Natural killer cell (primary cell): ENCODE results near the gene CXCL3. TPM values are rescaled to one million over a fixed set of nuclear protein-coding genes. Genes with fewer than 3 reads are reported as not detected.

Experiments used
- ATAC-seq, 3 donors: fragments of 150-1000 bp in 2 of 3; fragments of 200-7000 bp in 1 of 3; cut with Tn5 transposase; 1 replicate in 1 of 3; 2 replicates in 2 of 3; pipeline ENCODE4 v1.10.0; 2021; ENCODE audit warnings: mild to moderate bottlenecking in 2 of 3, moderate library complexity in 2 of 3
- DNase-seq, 2 donors: peaks; one replicate each; pipeline versions ENCODE4 v3.0.0 to v3.0.0-alpha.2; 2013 to 2021; ENCODE audit warnings: mixed read lengths in 1 of 2
- H3K27ac ChIP-seq: one replicate; pipeline ENCODE4 v1.5.1; 2013; ENCODE audit warnings: mild to moderate bottlenecking, low read length
- H3K27me3 ChIP-seq: one replicate; pipeline ENCODE4 v1.6.1; 2013; ENCODE audit warnings: low read length; ENCODE audit not compliant: control insufficient read depth, insufficient read depth
- H3K36me3 ChIP-seq: one replicate; pipeline ENCODE4 v1.6.1; 2013; ENCODE audit warnings: low read length; ENCODE audit not compliant: control insufficient read depth, insufficient read depth
- H3K4me1 ChIP-seq: one replicate; pipeline ENCODE4 v1.6.1; 2013; ENCODE audit warnings: low read length; ENCODE audit not compliant: control insufficient read depth, insufficient read depth
- H3K4me3 ChIP-seq: one replicate; pipeline ENCODE4 v1.5.1; 2013; ENCODE audit warnings: low read length
- H3K9me3 ChIP-seq: one replicate; pipeline ENCODE4 v1.6.1; 2013; ENCODE audit warnings: low read length; ENCODE audit not compliant: control insufficient read depth, insufficient read depth
- H3K27ac Mint-ChIP-seq, 2 donors: one replicate each; pipeline ENCODE4 v1.8.0; 2022; ENCODE audit warnings: mild to moderate bottlenecking in 2 of 2, mixed read lengths in 2 of 2, moderate library complexity in 1 of 2
- H3K27me3 Mint-ChIP-seq, 2 donors: one replicate each; pipeline ENCODE4 v1.8.0; 2022; ENCODE audit warnings: low read depth in 2 of 2, mixed read lengths in 2 of 2
- H3K36me3 Mint-ChIP-seq: one replicate; pipeline ENCODE4 v1.8.0; 2022; ENCODE audit warnings: mixed read lengths
- H3K4me1 Mint-ChIP-seq, 2 donors: one replicate each; pipeline ENCODE4 v1.8.0; 2022; ENCODE audit warnings: mixed read lengths in 2 of 2
- H3K4me3 Mint-ChIP-seq: one replicate; pipeline ENCODE4 v1.8.0; 2022; ENCODE audit warnings: mild to moderate bottlenecking, moderate library complexity, mixed read lengths
- H3K9me3 Mint-ChIP-seq, 2 donors: one replicate each; pipeline ENCODE4 v1.8.0; 2022; ENCODE audit warnings: mixed read lengths in 2 of 2
- CTCF ChIP-seq: fragments of 200-600 bp; IDR thresholded peaks from one replicate; pipeline ENCODE4 v1.8.0; 2022; ENCODE audit warnings: antibody characterized with exemption
- WGBS: methylation state at CpG from one replicate; pipeline ENCODE4 v1.1.7; 2013; ENCODE audit warnings: missing lambda C conversion rate; ENCODE audit not compliant: insufficient coverage; 5-methylcytosine and 5-hydroxymethylcytosine counted together
- intact Hi-C: fragments of 100-400 bp; cut with micrococcal nuclease; formaldehyde crosslinking; loops from one replicate; pipeline ENCODE4 v1.14.2; 2022
- total RNA-seq, 4 donors: library from RNA; stranded (reverse); fragments of 120-200 nt in 1 of 4; gene quantifications; one replicate each; pipeline versions ENCODE4 v1.2.3 to v1.2.4, GENCODE V29; 2013 to 2022

The CXCL3 gene
- total RNA-seq, 3 donors from 2014 or later (not counting 1 experiment from before 2014, with no cell fraction given) = 1.1 to 6.6 (median 3.5) TPM

GRCh38 chr4:74059161-74059829, 20.8 kb upstream of the CXCL3 start:
- intact Hi-C loops = no loop called here
- no peak overlapping the region for H3K27ac Mint-ChIP-seq
- H3K27me3 Mint-ChIP-seq = no peaks in the 10 kb centered on the region
- no peak overlapping the region for H3K4me3 Mint-ChIP-seq
- DNase-seq (no peak), ATAC-seq (no peak)
- Histone ChIP-seq H3K9me3 (no peaks in the 10 kb centered on the region), H3K4me3 (no peak overlapping the region), H3K27me3 (no peaks in the 10 kb centered on the region), H3K36me3 (no peaks in the 10 kb centered on the region), H3K4me1 (no peaks in the 10 kb centered on the region), H3K27ac (no peak overlapping the region)
- H3K36me3 Mint-ChIP-seq = no peaks in the 10 kb centered on the region
- 81% methylated on average over 2 of the region's 2 CpGs for WGBS
- H3K9me3 Mint-ChIP-seq = no peaks in the 10 kb centered on the region
- no peak for TF ChIP-seq CTCF
- H3K4me1 Mint-ChIP-seq = no peaks in the 10 kb centered on the region

GRCh38 chr4:74058048-74058651, 19.7 kb upstream of the CXCL3 start:
- no peaks in the 10 kb centered on the region for H3K9me3 ChIP-seq
- no peak overlapping the region for H3K4me3 Mint-ChIP-seq
- DNase-seq (no peak), ATAC-seq (no peak)
- no peaks in the 10 kb centered on the region for H3K36me3 Mint-ChIP-seq
- no peak for TF ChIP-seq CTCF
- intact Hi-C loops = no loop called here
- no peaks in the 10 kb centered on the region for H3K27me3 ChIP-seq
- H3K4me1 Mint-ChIP-seq = no peaks in the 10 kb centered on the region
- H3K27ac ChIP-seq = no peak overlapping the region
- H3K27ac Mint-ChIP-seq = no peak overlapping the region
- WGBS = 93% methylated on average over 3 of the region's 4 CpGs
- no peaks in the 10 kb centered on the region for H3K36me3 ChIP-seq
- no peaks in the 10 kb centered on the region for H3K4me1 ChIP-seq
- H3K9me3 Mint-ChIP-seq = no peaks in the 10 kb centered on the region
- H3K4me3 ChIP-seq = no peak overlapping the region
- no peaks in the 10 kb centered on the region for H3K27me3 Mint-ChIP-seq

- H3K4me3 Mint-ChIP-seq = no peak overlapping the region
- no peaks in the 10 kb centered on the region for H3K36me3 Mint-ChIP-seq
- H3K4me1 ChIP-seq = no peaks in the 10 kb centered on the region
- 0% methylated on average over 1 of the region's 1 CpG for WGBS
- DNase-seq = no peak
- H3K9me3 Mint-ChIP-seq = no peaks in the 10 kb centered on the region
- H3K27ac ChIP-seq = no peak overlapping the region
- no peaks in the 10 kb centered on the region for H3K4me1 Mint-ChIP-seq
- ATAC-seq = no peak
- intact Hi-C loops = no loop called here
- no peak overlapping the region for H3K27ac Mint-ChIP-seq
- H3K9me3 ChIP-seq = no peaks in the 10 kb centered on the region
- H3K27me3 ChIP-seq = no peaks in the 10 kb centered on the region
- no peak for TF ChIP-seq CTCF
- no peaks in the 10 kb centered on the region for H3K27me3 Mint-ChIP-seq
- no peaks in the 10 kb centered on the region for H3K36me3 ChIP-seq
- no peak overlapping the region for H3K4me3 ChIP-seq
Observed at GRCh38 chr4:74057588-74057987, 19.1 kb upstream of the CXCL3 start.
